Astrocyte of the spinal cord (primary cell): Measurements from ENCODE around the gene CACNA1E.

Experiments
- DNase-seq: peaks from one replicate; pipeline ENCODE4 v3.0.0; 2011; ENCODE audit warnings: low read depth, low spot score
- H3K4me3 ChIP-seq: 2 replicates; pipeline ENCODE4 v1.5.1; 2011; ENCODE audit warnings: low read depth, mild to moderate bottlenecking, low read length, moderate library complexity
- in situ Hi-C: cut with HindIII; loops from 2 replicates; pipeline ENCODE4 v1.10.0; 2017; ENCODE audit warnings: low sequenced_read_pairs
- TF ChIP-seq, protein P1 (sequence below): IDR thresholded peaks from 2 replicates; pipeline ENCODE4 v1.5.1; 2012; ENCODE audit warnings: low read depth, mild to moderate bottlenecking, low read length, inconsistent platforms

CACNA1E gene

DNA sequence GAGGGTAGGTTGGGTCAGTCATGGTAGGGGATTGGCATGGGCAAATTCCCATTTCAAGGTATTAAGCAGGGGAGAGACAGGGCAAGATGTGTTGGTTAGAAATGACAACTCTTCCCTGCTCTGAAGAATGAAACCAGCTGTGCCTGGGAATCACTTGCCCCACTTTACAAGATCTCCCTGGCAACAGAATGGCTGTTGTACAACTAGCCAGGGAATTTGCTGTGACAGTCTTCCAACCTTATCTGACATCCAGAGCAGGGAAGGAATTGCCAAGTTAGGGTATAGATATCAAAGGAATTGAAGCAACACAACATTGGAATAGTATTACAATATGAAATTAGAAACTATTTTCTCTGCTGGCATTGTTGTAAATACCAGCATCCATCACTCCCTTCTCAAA is 154.7 kb downstream of the CACNA1E start:
- in situ Hi-C loops = no loop called here
- DNase-seq = no peak
- no peak overlapping the region for H3K4me3 ChIP-seq
- TF ChIP-seq, protein P1, sequence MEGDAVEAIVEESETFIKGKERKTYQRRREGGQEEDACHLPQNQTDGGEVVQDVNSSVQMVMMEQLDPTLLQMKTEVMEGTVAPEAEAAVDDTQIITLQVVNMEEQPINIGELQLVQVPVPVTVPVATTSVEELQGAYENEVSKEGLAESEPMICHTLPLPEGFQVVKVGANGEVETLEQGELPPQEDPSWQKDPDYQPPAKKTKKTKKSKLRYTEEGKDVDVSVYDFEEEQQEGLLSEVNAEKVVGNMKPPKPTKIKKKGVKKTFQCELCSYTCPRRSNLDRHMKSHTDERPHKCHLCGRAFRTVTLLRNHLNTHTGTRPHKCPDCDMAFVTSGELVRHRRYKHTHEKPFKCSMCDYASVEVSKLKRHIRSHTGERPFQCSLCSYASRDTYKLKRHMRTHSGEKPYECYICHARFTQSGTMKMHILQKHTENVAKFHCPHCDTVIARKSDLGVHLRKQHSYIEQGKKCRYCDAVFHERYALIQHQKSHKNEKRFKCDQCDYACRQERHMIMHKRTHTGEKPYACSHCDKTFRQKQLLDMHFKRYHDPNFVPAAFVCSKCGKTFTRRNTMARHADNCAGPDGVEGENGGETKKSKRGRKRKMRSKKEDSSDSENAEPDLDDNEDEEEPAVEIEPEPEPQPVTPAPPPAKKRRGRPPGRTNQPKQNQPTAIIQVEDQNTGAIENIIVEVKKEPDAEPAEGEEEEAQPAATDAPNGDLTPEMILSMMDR = no peak

DNA sequence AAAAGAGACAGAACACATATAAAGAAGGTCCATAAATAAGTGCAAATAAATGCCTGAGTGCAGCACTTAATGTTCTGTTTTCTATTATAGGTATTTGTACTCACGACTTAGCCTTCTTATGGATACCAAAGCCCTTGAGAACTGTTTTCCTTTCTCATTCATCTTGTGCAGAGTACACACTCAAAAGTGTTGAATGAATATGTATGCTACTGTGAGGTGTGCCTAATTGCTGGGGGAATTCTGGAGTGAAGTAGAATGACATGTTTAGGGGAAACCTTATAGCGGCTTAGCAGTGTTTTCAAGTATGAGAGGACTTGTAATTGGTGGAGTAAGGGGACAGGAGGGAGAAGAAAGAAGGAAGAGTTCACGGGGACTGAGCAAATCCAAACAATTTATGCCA is 157.6 kb downstream of the CACNA1E start:
- DNase-seq = no peak
- H3K4me3 ChIP-seq = no peak overlapping the region
- TF ChIP-seq, protein P1 = no peak
- in situ Hi-C loops = no loop called here

DNA sequence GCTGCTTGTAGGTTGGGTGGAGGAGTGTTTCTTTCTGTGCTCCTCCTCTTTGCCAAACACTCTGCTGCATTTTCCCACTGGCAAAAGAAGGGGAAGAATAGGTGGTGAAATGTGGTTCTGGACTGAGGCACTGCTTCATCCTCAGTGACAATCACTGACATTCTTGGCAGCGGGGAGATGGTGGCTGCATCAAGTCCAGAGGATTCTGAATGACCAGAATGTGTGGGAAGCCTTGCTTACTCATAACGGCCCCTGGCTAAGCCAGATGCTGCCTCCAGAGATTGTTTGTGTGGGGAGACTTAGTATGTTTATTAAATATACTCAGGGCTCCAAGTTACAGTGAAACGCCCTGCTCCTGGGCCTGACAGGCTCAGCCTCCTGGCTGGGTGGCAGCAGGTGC is 160.3 kb downstream of the CACNA1E start:
- no peak for DNase-seq
- TF ChIP-seq, protein P1 = no peak
- H3K4me3 ChIP-seq = no peak overlapping the region
- in situ Hi-C loops = no loop called here

DNA sequence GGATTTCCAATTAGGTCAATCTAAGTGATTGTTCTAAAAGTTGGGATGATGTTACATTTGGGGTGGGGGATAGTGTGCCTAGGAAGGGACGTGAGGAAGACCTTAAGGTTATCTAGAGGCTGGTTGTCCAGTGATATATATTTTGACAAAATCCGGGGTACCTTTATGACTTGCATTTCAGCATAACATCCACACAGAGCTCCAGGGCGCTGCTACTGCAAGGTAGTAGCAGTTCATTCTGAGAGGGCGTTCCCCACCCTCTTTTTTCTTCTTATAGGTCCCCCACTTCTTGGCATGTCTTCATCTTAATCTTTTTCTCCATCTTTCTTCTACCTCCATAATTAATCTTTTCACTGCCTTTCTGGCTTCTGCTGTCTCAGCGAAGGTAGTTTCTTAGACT is 161.9 kb downstream of the CACNA1E start:
- no peak overlapping the region for H3K4me3 ChIP-seq
- no peak for DNase-seq
- TF ChIP-seq, protein P1 = no peak
- in situ Hi-C loops = no loop called here

DNA sequence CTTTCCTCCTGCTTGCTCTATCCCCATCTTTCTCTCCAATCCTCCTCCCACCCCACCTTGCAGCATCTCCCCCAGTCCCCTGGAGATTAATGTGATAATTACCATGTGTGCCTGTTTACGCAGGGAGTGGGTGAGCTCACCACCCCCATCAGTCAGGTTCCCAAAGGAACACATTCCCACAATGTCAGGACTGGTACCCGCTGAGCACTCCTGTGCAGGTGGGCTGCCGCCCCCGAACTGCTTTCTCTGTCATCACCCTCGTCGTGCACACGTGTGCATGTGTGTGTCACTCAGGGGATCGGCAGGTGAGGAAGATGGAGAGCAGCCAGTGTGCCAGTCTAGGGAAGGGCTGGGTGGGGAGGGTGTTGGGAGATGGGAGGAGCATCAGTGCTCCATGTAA is 163.4 kb downstream of the CACNA1E start:
- no peak for DNase-seq
- no peak overlapping the region for H3K4me3 ChIP-seq
- in situ Hi-C loops = no loop called here
- TF ChIP-seq, protein P1 = no peak

DNA sequence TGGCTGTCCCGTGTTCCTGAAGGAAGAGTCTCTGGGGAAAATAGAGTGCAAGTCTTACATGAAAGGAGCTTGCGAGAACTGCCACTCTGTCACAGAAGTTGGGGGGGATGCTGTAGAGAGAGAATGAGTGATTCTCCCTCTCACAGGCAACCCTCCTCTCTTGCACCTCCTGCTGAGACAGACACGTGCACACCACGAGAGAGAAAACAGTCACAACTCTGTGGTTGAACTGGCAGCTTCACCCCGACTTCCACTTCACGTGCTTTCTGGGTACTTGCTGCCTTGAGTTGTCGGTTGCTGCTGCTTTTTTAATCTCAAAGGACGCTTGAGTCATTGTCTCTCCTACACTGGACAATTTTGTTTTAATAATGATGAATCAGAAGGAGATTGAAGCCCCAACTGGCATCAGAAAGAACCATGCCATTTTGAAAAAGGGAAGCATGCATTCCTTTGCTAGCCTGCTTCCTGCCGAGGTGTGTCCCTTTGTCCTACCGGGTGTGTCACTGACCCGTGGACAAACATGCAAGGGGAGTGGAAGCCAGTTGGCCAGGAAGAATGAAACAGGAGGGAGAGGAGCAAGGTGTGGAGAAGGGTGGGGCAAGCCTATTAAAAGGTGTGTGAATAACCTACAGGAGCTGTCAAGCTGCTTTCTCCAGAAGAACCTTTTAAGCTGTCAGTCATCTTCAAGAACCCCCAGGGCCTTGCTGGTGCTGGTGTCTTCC is 164.2 kb downstream of the CACNA1E start:
- DNase-seq = no peak
- in situ Hi-C loops = no loop called here
- no peak overlapping the region for H3K4me3 ChIP-seq
- TF ChIP-seq, protein P1 = no peak
